SK-N-DZ (cell line): ENCODE data around the gene VARS1.
"Not testable (repeated sequence)": the region's sequence is repeated elsewhere in the genome, so short reads cannot be mapped to it uniquely, and the experiment has no call there.

ENCODE experiments used
- DNase-seq: peaks from one replicate; pipeline ENCODE4 v3.0.0-alpha.2; 2015; ENCODE audit warnings: low spot score

Gene VARS1

GRCh38 chr6:31822036-31822821, 26.7 kb upstream of the VARS1 start:
- peak; percentile 48 for DNase-seq

GRCh38 chr6:31821301-31822035, 25.9 kb upstream of the VARS1 start:
- peak; percentile 68 for DNase-seq

GRCh38 chr6:31820399-31820798, 24.8 kb upstream of the VARS1 start:
- not testable (repeated sequence) for DNase-seq

GRCh38 chr6:31819871-31820299, 24.3 kb upstream of the VARS1 start:
- DNase-seq: no peak

GRCh38 chr6:31817929-31818511, 22.5 kb upstream of the VARS1 start:
- not testable (repeated sequence) for DNase-seq

- DNase-seq: not testable (repeated sequence)
Observed at GRCh38 chr6:31817133-31817928, 21.8 kb upstream of the VARS1 start.

- DNase-seq: no peak
Observed at GRCh38 chr6:31815025-31815838, 19.7 kb upstream of the VARS1 start, which contains the start of the genes HSPA1A and HSPA1L. Gene HSPA1A, plus strand, starts transcription at chr6:31815543. Its CDS starts 214 bp downstream, at chr6:31815757. Gene HSPA1L, minus strand, starts transcription at chr6:31815283. Its CDS starts 3,311 bp downstream, at chr6:31811972.

GRCh38 chr6:31814677-31815024, 19.1 kb upstream of the VARS1 start:
- DNase-seq: no peak

GRCh38 chr6:31813465-31813849, 17.9 kb upstream of the VARS1 start:
- DNase-seq: no peak

GRCh38 chr6:31811645-31812044, 16.1 kb upstream of the VARS1 start:
- DNase-seq: no peak

GRCh38 chr6:31808599-31808998, 13.0 kb upstream of the VARS1 start:
- DNase-seq: not testable (repeated sequence)

- peak; percentile 96 for DNase-seq
Observed at GRCh38 chr6:31806470-31807272, 11.1 kb upstream of the VARS1 start, which contains the start of gene LSM2. Gene LSM2, minus strand, starts transcription at chr6:31806966. Its CDS starts 209 bp downstream, at chr6:31806757.

GRCh38 chr6:31805939-31806469, 10.5 kb upstream of the VARS1 start:
- no peak for DNase-seq

GRCh38 chr6:31801031-31801927, 5.7 kb upstream of the VARS1 start:
- DNase-seq: not testable (repeated sequence)

- no peak for DNase-seq
Observed at GRCh38 chr6:31799781-31800180, 4.2 kb upstream of the VARS1 start.

GRCh38 chr6:31797588-31797987, 2.0 kb upstream of the VARS1 start:
- no peak for DNase-seq

- DNase-seq: no peak
Observed at GRCh38 chr6:31796993-31797385, 1.4 kb upstream of the VARS1 start.

- DNase-seq: no peak
Observed at GRCh38 chr6:31794866-31795615, 511 bp downstream of the VARS1 start.
